B cell (primary cell): ENCODE results near the gene HIF3A.

Experiments
- CTCF ChIP-seq: fragments of 200-600 bp; IDR thresholded peaks from one replicate; pipeline ENCODE4 v1.8.0; 2022; ENCODE audit warnings: antibody characterized with exemption, mild to moderate bottlenecking
- EZH2 ChIP-seq: IDR thresholded peaks from 2 replicates; pipeline ENCODE4 v1.6.1; 2012; ENCODE audit warnings: borderline replicate concordance, low read depth, mild to moderate bottlenecking, moderate library complexity, low read length; ENCODE audit not compliant: insufficient read depth, poor library complexity, severe bottlenecking

GRCh38 chr19:46390121-46390858 is 93.4 kb downstream of the HIF3A start:
- TF ChIP-seq CTCF (no peak), EZH2 (no peak)
